ENCODE results near the gene FBXW11.
"Not testable (repeated sequence)": the region's sequence is repeated elsewhere in the genome, so short reads cannot be mapped to it uniquely, and the experiment has no call there.

Gene FBXW11

DNA sequence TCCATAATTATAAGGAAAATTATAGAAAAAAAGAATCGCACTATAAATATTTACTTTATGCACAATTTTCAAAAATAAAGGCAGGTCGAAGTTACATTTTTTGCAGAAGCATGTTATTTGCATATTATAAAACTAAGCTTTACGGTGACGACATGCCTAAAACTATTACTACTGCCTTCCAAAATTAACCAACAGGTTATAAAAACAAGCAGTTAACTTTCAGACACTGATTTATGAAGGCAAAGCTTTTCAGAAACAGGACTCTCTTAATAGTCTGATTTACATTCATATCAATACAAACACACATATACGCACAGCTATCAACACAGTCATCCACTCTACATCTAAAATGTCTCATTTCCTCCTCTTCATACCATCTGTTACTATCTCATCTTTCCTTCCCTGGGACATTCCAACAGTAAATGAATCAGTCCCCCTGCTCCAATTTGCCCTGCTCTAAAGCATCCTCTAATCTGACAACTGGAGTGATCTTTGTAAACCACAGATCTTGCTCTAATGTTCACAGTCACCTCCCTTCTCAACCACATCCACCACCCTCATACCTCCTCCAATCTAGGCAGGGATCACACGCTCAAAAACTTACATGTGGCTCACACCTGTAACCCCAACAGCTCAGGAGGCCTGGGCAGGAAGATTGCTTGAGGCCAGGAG, 21.6 kb downstream of the FBXW11 start:
- DNase-seq (ENCODE audit: low spot score) = peak; percentile 73

DNA sequence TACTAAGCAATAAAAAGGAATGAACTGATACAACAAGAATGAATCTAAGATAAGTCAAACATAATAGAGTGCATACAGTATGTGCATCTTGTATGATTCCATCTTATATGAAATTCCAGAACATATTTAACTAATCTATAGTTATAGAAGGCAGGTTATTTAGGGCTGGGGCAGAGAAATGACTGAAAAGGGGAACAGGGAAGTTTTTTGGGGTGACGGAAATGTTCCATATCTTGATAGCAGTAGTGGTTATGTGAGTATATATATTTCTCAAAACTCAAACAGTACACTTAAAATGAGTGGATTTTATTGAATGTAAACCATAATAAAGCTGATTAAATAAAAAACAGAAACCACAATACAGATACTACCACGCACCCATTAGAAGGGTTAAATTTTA, 24.6 kb downstream of the FBXW11 start:
- DNase-seq (ENCODE audit: low spot score) = no peak

DNA sequence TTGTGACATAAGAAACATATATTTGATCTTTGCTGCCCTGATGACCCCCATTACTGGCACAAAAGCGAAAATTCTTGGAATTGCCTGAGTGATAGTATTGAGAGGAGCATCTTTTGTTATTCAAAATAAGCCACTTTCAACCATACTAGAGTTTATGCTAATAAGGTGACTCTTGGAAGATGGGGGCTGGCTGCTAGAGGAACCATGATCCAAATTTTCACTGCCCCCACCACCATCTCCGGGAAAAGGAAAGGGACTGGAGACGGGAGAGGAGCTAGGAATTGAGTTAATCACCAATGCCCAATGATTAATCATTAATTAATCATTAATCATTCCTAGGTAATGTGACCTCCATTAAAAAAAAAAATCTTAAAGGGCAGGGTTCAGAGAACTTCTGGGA, 25.6 kb downstream of the FBXW11 start:
- no peak for DNase-seq (ENCODE audit: low spot score)

DNA sequence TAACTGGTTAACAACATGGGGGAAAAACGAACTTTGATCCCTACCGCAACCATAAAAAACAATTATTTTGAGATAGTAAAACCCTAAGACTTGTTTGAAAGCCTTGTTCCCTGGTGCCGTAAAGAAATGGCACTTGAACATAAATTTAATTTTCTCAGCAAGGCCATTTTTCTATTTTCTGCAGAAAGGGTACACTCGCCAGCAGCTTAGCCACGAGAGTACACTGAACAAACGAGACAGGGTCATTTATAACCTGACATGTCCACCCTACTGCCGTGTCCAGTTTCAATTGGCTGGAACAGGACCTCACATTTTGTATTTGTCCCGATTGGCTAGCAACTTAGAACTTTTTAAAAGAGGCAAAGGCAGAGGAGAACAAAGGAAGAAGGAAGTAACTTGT, 26.8 kb downstream of the FBXW11 start:
- DNase-seq (ENCODE audit: low spot score) = no peak

DNA sequence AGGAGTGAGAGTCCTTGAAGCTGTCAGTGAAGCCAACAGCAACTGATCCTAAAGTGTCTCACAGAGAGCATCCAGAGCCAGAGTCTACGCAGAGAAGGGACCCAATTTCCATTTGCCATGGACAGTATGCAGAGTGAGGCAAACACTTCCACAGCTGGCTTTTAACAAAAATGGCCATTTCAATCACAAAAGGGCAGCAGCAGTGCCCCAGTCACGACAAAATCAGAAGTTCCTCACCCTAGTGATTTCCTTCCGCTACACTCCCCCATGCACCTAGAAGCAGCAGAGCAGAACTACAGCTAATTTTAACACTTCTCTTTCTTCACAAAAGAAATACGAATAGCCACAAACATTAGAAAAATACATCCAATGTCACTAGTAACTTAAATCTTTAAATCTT, 27.9 kb downstream of the FBXW11 start:
- DNase-seq (ENCODE audit: low spot score) = no peak

DNA sequence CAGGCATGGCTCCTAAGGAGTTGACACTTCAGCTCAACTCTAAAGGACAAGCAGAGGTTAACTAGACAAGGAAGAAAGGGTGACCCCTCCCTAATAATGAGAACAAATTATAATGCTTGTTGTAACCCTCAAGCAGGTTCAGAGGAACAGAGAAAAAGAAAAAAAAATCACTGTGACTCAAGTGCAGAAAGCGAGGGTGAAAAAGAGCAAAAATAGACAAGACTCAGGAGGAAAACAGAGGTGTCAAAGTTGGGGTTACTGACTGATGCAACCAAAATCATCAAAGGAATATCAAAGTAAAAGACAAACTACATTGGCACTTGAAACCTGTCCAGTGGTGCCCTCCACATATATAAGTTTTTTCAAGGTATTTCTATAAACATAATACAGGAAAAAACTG, 28.4 kb downstream of the FBXW11 start:
- DNase-seq (ENCODE audit: low spot score) = no peak

DNA sequence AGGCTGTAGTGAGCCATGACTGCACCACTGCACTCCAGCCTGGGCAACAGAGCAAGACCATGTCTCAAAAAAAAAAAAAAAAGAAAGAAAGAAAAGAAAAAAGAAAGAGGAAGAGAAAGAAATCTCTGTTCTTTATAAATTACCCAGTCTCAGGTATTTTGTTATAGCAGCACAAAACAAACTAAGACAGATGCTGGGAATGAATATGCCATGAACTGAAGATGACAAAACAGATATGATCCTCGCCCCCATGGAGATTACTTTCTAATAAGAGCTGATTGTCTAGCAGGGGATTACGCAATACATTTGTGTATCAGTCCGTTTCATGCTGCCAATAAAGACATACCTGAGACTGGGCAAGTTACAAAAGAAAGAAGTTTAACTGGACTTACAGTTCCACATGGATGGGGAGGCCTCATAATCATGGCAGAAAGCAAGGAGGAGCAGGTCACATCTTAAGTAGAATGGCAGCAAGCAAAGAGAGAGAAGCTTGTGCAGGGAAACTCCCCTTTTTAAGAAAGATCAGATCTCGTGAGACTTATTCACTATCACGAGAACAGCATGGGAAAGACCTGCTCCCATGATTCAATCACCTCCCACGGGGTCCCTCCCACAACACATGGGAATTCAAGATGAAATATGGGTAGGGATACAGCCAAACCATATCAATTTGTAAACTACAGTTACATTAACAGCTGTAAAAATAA, 29.0 kb downstream of the FBXW11 start:
- DNase-seq (ENCODE audit: low spot score) = not testable (repeated sequence)

DNA sequence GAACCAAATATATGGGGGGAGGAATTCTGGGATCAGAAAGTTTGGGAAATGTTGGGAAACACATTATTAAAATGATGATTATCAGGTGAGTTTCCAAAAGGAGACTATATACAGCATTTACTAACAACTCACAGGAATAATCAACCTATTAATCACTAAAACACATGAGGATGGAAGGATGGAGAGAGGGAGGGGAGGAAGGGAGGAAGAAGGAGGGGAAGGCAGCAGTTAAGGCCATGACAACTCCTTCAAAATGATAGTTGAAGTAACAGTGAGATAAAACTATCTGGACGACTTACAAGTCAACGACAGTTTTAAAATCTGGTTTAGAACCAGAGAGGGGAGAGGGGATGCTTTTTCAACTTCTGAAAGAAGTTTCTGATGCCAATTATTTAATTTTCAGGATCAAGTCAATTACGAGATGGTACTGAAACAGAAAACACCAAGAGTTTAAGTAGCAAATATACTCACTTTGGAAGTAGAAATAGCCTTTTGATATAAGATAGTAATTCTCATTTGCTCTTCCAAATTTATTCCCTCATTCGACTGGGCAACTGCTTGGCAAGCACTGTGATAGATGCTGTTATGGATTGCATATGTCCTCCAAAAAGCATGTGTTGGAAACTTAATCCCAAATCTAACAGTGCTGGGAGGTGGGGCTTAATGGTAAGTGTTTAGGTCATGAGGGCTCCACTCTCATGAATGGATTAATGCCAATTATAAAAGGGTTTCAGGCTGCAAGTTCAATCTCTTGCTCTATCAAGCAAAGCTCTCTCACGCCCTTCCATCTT, 30.4 kb downstream of the FBXW11 start:
- no peak for DNase-seq (ENCODE audit: low spot score)

DNA sequence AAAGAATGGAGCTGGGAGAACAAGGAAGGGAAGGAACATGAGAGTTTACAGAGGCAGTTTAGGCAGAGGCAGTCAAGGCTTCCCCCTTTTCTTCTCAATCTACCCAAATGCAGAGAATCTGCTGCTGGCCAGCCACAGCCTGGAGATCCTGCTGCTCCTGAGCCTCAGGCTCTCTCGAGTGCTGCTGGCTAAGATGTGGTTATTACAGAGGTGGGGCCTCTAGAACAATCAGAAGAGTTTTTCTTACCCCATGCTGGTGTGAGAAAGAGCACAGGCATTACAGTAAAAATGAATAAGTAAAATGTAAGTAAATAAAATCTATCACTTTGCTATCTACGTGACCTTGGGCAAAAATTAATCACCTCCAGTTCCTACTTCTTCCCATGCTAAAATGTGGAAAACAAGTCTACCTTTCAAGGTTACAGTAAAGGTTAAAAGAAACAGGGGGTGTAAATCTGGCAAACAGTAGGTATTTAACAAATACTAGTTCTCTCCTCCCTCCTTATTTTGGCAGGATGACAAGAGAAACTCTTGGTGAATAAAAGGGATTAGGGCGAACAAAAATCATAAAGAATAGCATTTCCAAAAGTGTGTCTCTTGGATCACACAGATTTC, 31.1 kb downstream of the FBXW11 start:
- DNase-seq (ENCODE audit: low spot score) = no peak

DNA sequence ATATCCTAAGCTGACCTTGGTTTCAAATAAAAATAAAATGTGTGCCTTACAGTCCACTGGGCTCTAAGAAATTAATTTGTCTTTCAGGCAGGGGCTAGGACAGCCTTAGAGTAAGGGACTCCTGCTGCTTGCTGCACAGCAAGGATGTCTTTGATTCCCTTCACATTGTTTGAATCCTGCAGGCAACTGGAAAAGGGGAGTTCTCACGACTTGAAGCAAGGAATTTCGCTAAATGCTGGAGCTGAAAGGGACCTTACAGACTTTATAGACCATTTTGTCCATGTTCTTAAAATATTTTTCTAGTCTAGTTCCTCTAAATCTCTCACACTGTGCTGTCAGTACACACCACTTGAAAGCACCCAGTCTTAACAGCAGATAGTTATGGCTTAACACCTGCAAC, 35.6 kb downstream of the FBXW11 start:
- DNase-seq (ENCODE audit: low spot score) = no peak

DNA sequence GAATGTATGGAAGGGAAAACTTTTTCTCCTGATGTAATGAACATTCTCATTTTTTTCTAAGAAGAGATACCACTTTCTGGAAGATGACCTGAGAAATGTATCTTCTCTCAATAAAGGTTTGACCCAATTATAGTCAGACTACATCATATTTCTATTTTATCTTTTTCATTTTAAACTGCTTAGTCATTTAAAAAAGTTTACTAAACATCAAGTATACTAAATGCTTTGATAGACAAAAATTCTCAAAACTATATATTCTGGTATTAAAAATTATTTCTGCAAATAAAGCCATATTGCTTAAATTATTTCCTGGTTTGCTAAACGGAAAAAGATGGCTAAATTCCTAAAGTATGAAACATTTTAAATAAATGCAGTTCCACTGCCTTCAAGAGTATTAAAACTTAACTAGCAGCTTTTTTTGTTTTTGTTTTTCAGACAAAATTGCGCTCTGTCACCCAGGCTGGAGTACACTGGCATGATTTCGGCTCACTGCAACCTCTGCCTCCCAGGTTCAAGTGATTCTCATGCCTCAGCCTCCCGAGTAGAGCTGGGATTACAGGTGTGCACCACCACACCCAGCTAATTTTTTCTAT, 37.1 kb downstream of the FBXW11 start:
- no peak for DNase-seq (ENCODE audit: low spot score)

DNA sequence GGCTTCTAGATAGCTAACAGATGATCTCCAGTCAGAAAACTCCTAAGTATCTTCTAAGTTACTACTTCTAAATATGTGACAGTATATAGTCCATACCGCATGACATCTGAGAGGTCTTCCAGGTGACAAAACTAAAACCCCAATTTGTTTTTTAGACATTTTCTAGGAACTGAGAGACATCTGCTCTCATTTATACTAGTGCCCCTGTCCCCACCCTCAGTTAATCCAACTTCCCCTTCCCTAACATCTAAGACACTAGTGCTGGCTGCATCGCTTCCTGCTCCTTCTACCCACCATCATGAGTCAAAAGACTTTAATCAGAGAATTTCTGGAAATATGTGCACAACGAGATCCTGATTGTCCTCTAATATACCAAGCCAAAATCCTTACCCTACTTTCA, 37.9 kb downstream of the FBXW11 start:
- no peak for DNase-seq (ENCODE audit: low spot score)

DNA sequence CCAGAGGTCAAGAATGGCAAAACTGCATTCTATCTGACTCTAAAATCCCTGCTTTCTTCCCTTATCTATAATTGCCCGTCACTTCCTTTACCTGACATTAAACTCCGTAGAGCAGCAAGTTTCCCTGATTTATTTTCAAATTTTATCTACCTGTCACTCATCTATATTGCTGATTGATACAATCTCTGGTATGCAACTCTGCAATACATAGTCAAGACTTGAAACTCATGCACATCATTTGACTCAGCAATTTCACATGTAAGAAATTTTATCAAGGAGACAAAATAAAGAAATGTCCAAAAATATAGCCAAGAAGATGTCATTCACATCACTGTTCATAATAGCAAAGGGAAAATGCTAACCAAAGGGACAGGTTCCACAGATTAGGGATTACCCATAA, 39.5 kb downstream of the FBXW11 start:
- no peak for DNase-seq (ENCODE audit: low spot score)

DNA sequence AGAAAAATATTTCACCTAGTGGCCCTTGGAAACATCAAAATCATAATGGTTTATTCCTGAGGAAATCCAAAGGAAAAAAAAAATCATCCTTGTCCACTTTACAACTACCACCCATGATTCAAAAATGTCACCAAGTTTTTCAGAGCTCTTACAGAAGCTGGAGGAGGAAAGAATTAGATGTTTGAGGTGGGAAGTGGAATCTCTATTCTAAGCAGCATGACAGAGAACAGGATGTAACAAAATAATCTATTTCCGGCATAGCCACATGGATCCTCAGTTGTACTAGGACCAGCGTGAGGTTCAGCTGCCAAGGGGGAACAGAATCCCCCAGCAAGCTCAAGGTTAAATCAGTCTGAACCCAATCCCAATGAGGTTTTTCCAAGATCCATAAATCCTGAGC, 40.2 kb downstream of the FBXW11 start:
- DNase-seq (ENCODE audit: low spot score) = no peak

DNA sequence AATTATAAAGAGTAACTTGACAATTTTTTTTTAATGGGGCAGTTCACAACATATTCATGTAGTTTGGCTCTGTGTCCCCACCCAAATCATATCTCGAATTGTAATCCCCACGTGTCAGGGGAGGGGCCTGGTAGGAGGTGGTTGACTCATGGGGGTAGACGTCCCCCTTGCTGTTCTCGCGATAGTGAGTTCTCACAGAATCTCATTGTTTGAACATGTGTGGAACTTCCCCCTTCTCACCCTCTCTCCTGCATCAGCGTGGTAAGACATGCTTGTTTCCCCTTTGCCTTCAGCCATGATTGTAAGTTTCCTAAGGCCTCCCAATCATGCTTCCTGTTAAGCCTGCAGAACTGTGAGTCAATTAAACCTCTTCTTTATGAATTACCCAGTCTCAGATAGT, 40.7 kb downstream of the FBXW11 start:
- peak; percentile 20 for DNase-seq (ENCODE audit: low spot score)

DNA sequence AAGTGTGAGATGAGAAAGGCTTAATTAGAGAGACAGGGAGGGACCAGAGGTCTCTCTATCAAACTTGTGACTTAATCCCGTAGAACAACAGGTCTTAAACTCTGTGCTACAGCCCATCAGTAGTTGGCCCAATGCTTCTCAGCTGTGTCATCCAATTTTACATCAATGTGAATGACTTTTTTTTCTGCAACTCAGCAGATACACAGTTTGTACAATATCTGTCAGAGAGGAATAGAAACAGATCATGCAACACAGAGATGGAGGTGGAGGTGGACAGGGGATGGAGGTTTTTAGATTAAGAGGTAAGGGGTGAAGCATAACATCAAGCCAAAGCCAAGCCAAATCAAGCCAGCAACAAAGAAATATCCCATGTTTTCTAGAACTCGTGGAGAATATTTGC, 43.0 kb downstream of the FBXW11 start:
- no peak for DNase-seq (ENCODE audit: low spot score)

DNA sequence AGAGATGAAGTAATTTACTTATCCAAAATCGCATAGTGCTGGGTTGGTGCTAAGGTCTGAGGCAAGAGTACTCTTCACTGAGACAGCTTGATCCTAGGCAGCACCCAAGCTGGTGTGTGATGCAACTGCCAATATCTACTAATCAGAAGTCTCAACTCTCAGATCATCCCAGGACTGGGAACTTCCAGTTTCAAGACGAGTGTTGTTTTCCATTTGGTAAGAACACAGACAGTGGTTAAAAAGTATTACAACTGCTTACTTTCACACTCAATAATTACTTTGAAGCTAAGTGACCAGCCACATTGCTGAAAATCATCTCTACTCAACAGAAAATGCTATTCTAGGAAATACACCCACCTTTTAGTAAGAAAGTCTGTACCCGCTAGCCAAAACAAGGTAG, 45.3 kb downstream of the FBXW11 start:
- peak; percentile 65 for DNase-seq (ENCODE audit: low spot score)

DNA sequence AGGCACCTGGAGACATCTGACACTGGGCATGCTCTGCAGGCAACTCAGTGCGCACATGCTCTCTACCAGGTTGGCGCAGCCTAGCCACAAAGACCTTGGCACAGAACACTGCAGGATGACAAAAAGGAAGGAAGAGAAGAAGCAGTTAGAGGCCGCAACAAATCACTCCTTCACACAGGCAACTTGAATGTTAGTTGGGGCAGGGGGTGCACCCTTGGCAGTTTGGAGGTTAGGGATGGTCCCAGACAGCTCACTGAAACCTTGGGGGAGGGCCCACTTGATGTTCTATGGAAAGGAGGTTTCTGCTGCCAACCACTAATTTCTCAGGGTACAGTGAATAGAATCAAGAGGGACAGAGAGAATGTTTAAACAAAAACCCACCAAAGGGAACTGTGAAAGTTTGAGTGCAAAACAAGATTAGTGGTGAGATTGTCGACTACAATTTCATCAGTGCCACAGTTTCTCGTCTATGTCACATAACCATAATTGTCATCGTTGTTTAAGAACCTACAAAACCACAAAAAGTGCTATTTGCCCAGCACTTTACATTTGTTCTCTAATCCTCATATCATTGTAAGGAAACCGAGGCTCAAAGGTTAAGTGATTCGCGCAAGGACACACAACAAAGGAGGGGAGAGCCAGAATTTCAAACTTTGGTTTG, 48.7 kb downstream of the FBXW11 start:
- DNase-seq (ENCODE audit: low spot score) = peak; percentile 46

DNA sequence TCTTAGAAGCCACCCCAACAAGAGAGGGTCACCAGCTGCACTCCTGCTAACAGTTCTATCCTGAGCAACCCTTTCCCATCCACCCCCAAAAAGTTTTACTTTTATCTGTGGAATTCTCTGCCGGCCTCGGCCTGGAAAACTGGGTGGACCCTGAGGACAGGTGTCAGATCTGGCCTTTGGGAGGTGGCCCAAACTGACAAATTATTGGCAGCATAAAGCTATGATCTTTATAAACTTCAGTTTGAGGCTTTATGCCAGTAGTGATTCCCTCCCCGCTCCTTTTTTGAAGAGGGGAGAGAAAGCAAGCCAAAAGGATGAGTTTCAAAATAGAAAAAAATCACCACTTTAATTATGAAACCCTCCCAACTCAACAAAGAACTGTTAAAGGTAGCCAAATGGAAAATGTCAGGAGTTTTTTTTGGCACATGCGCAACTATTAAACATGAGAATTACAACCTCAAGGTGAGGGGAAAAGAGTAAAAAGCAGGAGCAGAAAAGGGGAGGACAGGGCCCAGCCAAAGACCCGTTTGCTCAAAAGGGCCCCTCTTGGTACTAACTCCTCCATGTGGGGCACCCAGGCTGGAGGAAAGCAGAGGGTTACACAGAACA, 49.4 kb downstream of the FBXW11 start:
- DNase-seq (ENCODE audit: low spot score) = no peak

DNA sequence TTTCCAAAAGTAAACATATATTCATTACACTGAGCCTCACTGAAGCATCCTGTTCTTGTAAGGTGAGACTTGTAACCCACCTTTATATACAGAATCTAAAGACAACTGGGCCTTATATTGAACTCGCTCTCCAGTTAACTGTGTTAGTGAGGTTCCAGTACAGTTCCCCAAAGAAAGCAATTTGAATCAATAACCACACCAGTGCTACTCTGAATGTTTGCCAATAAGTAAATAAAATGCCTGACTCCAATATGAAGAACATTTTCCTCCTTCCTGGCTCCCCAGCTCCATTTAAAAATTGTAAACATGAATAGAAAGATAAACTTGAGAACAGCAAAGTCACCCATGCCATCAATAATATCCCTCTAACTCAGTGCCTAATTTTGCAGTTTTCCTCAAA, 50.1 kb downstream of the FBXW11 start:
- DNase-seq (ENCODE audit: low spot score) = no peak

DNA sequence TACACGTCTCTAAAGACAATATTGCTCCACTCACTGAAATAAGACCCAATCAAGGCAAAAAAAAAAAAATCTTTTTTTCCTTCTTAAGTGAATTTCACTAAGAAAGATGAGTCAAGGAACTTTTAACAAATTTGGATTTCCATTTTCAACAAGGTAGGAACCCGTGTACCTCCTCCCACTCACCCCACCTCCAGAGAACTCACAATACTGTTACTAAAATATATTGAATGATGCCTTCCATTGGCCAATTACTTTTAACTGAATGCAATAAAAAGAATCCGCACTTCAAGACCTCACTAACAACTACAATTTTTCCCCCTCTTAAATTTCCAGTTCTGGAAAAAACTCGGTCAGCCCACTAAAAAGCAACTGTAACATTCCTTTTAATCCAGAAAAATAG, 50.7 kb downstream of the FBXW11 start:
- DNase-seq (ENCODE audit: low spot score) = no peak

Data from activated CD4-positive, alpha-beta T cell treated with anti-CD3 and anti-CD28 coated beads, Interleukin-2, Interleukin-4, amounts not matched to agents 100 ng/mL and 50 ng/mL, durations not matched to agents 16 hours and 8 hours (primary cell).